B cell (primary cell): ENCODE data around the gene PCSK6.

Experiments used
- EZH2 ChIP-seq: IDR thresholded peaks from 2 replicates; pipeline ENCODE4 v1.6.1; 2012; ENCODE audit warnings: borderline replicate concordance, low read depth, mild to moderate bottlenecking, moderate library complexity, low read length; ENCODE audit not compliant: insufficient read depth, poor library complexity, severe bottlenecking
- TF ChIP-seq, protein P1 (sequence below): fragments of 200-600 bp; IDR thresholded peaks from one replicate; pipeline ENCODE4 v1.8.0; 2022; ENCODE audit warnings: antibody characterized with exemption, mild to moderate bottlenecking

- TF ChIP-seq, protein P1, sequence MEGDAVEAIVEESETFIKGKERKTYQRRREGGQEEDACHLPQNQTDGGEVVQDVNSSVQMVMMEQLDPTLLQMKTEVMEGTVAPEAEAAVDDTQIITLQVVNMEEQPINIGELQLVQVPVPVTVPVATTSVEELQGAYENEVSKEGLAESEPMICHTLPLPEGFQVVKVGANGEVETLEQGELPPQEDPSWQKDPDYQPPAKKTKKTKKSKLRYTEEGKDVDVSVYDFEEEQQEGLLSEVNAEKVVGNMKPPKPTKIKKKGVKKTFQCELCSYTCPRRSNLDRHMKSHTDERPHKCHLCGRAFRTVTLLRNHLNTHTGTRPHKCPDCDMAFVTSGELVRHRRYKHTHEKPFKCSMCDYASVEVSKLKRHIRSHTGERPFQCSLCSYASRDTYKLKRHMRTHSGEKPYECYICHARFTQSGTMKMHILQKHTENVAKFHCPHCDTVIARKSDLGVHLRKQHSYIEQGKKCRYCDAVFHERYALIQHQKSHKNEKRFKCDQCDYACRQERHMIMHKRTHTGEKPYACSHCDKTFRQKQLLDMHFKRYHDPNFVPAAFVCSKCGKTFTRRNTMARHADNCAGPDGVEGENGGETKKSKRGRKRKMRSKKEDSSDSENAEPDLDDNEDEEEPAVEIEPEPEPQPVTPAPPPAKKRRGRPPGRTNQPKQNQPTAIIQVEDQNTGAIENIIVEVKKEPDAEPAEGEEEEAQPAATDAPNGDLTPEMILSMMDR = no peak
- no peak for TF ChIP-seq EZH2
Measured at GRCh38 chr15:101457696-101458095, 31.8 kb downstream of the PCSK6 start.
